ENCODE measurements around the gene SLC7A1. TPM values are rescaled to one million over a fixed set of nuclear protein-coding genes. Genes with fewer than 3 reads are reported as not detected.

SLC7A1 gene
- total RNA-seq, 2 experiments from 2014 or later: 106 to 114 TPM

- CTCF ChIA-PET: no interaction called here
- peaks cover 56% of the 10 kb centered on the region for H3K36me3 Mint-ChIP-seq
- intact Hi-C loops (cut with micrococcal nuclease): no loop called here
These were observed 72.1 kb downstream of the SLC7A1 start for GRCh38 chr13:29523199-29523961.

GRCh38 chr13:29522044-29522685 is 73.3 kb downstream of the SLC7A1 start:
- Mint-ChIP-seq H3K4me3 (no peak overlapping the region), H3K27me3 (no peaks in the 10 kb centered on the region), H3K36me3 (peaks cover 59% of the 10 kb centered on the region), H3K4me1 (ENCODE audit: low read depth) (no peaks in the 10 kb centered on the region), H3K27ac (no peak overlapping the region), H3K9me3 (no peaks in the 10 kb centered on the region)
- intact Hi-C loops (cut with micrococcal nuclease): no loop called here
- no peak for DNase-seq
- CTCF ChIA-PET: no interaction called here
- POLR2A ChIA-PET: no interaction called here

More at GRCh38 chr13:29523199-29523961, 72.1 kb downstream of the SLC7A1 start:
- no peaks in the 10 kb centered on the region for H3K27me3 Mint-ChIP-seq
- no peak overlapping the region for H3K4me3 Mint-ChIP-seq
- H3K27ac Mint-ChIP-seq: no peak overlapping the region
- H3K4me1 Mint-ChIP-seq (ENCODE audit: low read depth): no peaks in the 10 kb centered on the region
- POLR2A ChIA-PET: no interaction called here
- no peak for DNase-seq
- H3K9me3 Mint-ChIP-seq: no peaks in the 10 kb centered on the region

- no peak overlapping the region for H3K27ac Mint-ChIP-seq
- H3K4me3 Mint-ChIP-seq: no peak overlapping the region
- no peaks in the 10 kb centered on the region for H3K9me3 Mint-ChIP-seq
- ChIA-PET CTCF (no interaction called here), POLR2A (no interaction called here)
- DNase-seq: no peak
- no peaks in the 10 kb centered on the region for H3K27me3 Mint-ChIP-seq
- H3K4me1 Mint-ChIP-seq (ENCODE audit: low read depth): no peaks in the 10 kb centered on the region
- peaks cover 60% of the 10 kb centered on the region for H3K36me3 Mint-ChIP-seq
- intact Hi-C loops (cut with micrococcal nuclease): no loop called here
These were observed 74.2 kb downstream of the SLC7A1 start for GRCh38 chr13:29521336-29521735.

- ChIA-PET POLR2A (no interaction called here), CTCF (no interaction called here)
- Mint-ChIP-seq H3K36me3 (peaks cover 65% of the 10 kb centered on the region), H3K9me3 (no peaks in the 10 kb centered on the region), H3K27me3 (no peaks in the 10 kb centered on the region), H3K4me3 (no peak overlapping the region), H3K27ac (no peak overlapping the region), H3K4me1 (ENCODE audit: low read depth) (no peaks in the 10 kb centered on the region)
- intact Hi-C loops (cut with micrococcal nuclease): no loop called here
- DNase-seq: no peak
These were observed 74.8 kb downstream of the SLC7A1 start for GRCh38 chr13:29520671-29521070.

GRCh38 chr13:29519921-29520320 is 75.6 kb downstream of the SLC7A1 start:
- Mint-ChIP-seq H3K9me3 (no peaks in the 10 kb centered on the region), H3K27ac (no peak overlapping the region), H3K4me1 (ENCODE audit: low read depth) (no peaks in the 10 kb centered on the region), H3K4me3 (no peak overlapping the region), H3K36me3 (peaks cover 61% of the 10 kb centered on the region), H3K27me3 (no peaks in the 10 kb centered on the region)
- ChIA-PET CTCF (interaction anchor here (0.6 kb wide), 1 partner anchor 845 kb away, joined by 3 read pairs; no protein-coding TSS in a partner anchor), POLR2A (no interaction called here)
- intact Hi-C loops (cut with micrococcal nuclease): no loop called here
- DNase-seq: no peak

GRCh38 chr13:29516880-29517279 is 78.6 kb downstream of the SLC7A1 start:
- intact Hi-C loops (cut with micrococcal nuclease): no loop called here
- ChIA-PET POLR2A (interaction anchor here (0.6 kb wide), 1 partner anchor 125 kb away, joined by 3 read pairs; no protein-coding TSS in a partner anchor), CTCF (interaction anchor here (1.4 to 3.0 kb wide), 2 partner anchors 8 to 191 kb away, joined by 4 to 25 read pairs; no protein-coding TSS in a partner anchor)
- no peak overlapping the region for H3K4me3 Mint-ChIP-seq
- H3K36me3 Mint-ChIP-seq: peaks cover 51% of the 10 kb centered on the region
- H3K27ac Mint-ChIP-seq: no peak overlapping the region
- no peaks in the 10 kb centered on the region for H3K4me1 Mint-ChIP-seq (ENCODE audit: low read depth)
- no peaks in the 10 kb centered on the region for H3K27me3 Mint-ChIP-seq
- no peaks in the 10 kb centered on the region for H3K9me3 Mint-ChIP-seq
- DNase-seq: no peak

- no peak for DNase-seq
- Mint-ChIP-seq H3K36me3 (peaks cover 52% of the 10 kb centered on the region), H3K9me3 (no peaks in the 10 kb centered on the region), H3K27ac (no peak overlapping the region), H3K27me3 (no peaks in the 10 kb centered on the region), H3K4me1 (ENCODE audit: low read depth) (no peaks in the 10 kb centered on the region), H3K4me3 (no peak overlapping the region)
- intact Hi-C loops (cut with micrococcal nuclease): no loop called here
- POLR2A ChIA-PET: no interaction called here
- CTCF ChIA-PET: no interaction called here
These were observed 79.5 kb downstream of the SLC7A1 start for GRCh38 chr13:29516012-29516411.

- peaks cover 49% of the 10 kb centered on the region for H3K36me3 Mint-ChIP-seq
- H3K9me3 Mint-ChIP-seq: no peaks in the 10 kb centered on the region
- intact Hi-C loops (cut with micrococcal nuclease): no loop called here
- no peaks in the 10 kb centered on the region for H3K27me3 Mint-ChIP-seq
- H3K27ac Mint-ChIP-seq: no peak overlapping the region
- ChIA-PET POLR2A (no interaction called here), CTCF (no interaction called here)
- H3K4me3 Mint-ChIP-seq: no peak overlapping the region
- H3K4me1 Mint-ChIP-seq (ENCODE audit: low read depth): no peaks in the 10 kb centered on the region
- no peak for DNase-seq
These were observed 80.1 kb downstream of the SLC7A1 start for GRCh38 chr13:29515372-29515771.

- CTCF ChIA-PET: interaction anchor here (1.2 kb wide), 1 partner anchor 50 kb away, joined by 3 read pairs; no protein-coding TSS in a partner anchor
- Mint-ChIP-seq H3K9me3 (no peaks in the 10 kb centered on the region), H3K4me1 (ENCODE audit: low read depth) (no peaks in the 10 kb centered on the region)
These were observed 80.7 kb downstream of the SLC7A1 start for GRCh38 chr13:29514720-29515310.

GRCh38 chr13:29513981-29514719 is 81.3 kb downstream of the SLC7A1 start:
- no peak overlapping the region for H3K4me3 Mint-ChIP-seq

More at GRCh38 chr13:29514720-29515310, 80.7 kb downstream of the SLC7A1 start:
- H3K27me3 Mint-ChIP-seq: no peaks in the 10 kb centered on the region
- H3K27ac Mint-ChIP-seq: no peak overlapping the region
- H3K36me3 Mint-ChIP-seq: peaks cover 45% of the 10 kb centered on the region
- no peak overlapping the region for H3K4me3 Mint-ChIP-seq
- intact Hi-C loops (cut with micrococcal nuclease): no loop called here
- POLR2A ChIA-PET: no interaction called here
- no peak for DNase-seq

GRCh38 chr13:29513002-29513980 is 82.2 kb downstream of the SLC7A1 start:
- H3K27me3 Mint-ChIP-seq: no peaks in the 10 kb centered on the region
- DNase-seq: no peak
- intact Hi-C loops (cut with micrococcal nuclease): no loop called here
- H3K4me3 Mint-ChIP-seq: no peak overlapping the region
- H3K4me1 Mint-ChIP-seq (ENCODE audit: low read depth): no peaks in the 10 kb centered on the region
- peaks cover 44% of the 10 kb centered on the region for H3K36me3 Mint-ChIP-seq
- H3K9me3 Mint-ChIP-seq: no peaks in the 10 kb centered on the region
- POLR2A ChIA-PET: no interaction called here
- CTCF ChIA-PET: interaction anchor here (1.2 kb wide), 1 partner anchor 51 kb away, joined by 3 read pairs; no protein-coding TSS in a partner anchor
- peak overlapping the region; percentile 28 for H3K27ac Mint-ChIP-seq

More at GRCh38 chr13:29513981-29514719, 81.3 kb downstream of the SLC7A1 start:
- H3K27ac Mint-ChIP-seq: peak overlapping the region; percentile 28
- ChIA-PET CTCF (interaction anchor here (1.2 kb wide), 1 partner anchor 50 kb away, joined by 3 read pairs; no protein-coding TSS in a partner anchor), POLR2A (no interaction called here)
- no peak for DNase-seq
- H3K36me3 Mint-ChIP-seq: peaks cover 43% of the 10 kb centered on the region
- no peaks in the 10 kb centered on the region for H3K9me3 Mint-ChIP-seq
- no peaks in the 10 kb centered on the region for H3K27me3 Mint-ChIP-seq
- intact Hi-C loops (cut with micrococcal nuclease): no loop called here
- H3K4me1 Mint-ChIP-seq (ENCODE audit: low read depth): no peaks in the 10 kb centered on the region

All from activated CD4-positive, alpha-beta memory T cell treated with anti-CD3 and anti-CD28 coated beads for 36 hours (primary cell).